GM21737 (cell line): ENCODE data around the gene AZGP1.
"Not testable (repeated sequence)": the region's sequence is repeated elsewhere in the genome, so short reads cannot be mapped to it uniquely, and the experiment has no call there.

Experiments used
- ATAC-seq: cut with Tn5 transposase; IDR thresholded peaks from one replicate; pipeline ENCODE4 v1.9.1; 2021; ENCODE audit warnings: mild to moderate bottlenecking, moderate library complexity; ENCODE audit not compliant: unreplicated experiment

AZGP1 gene

DNA sequence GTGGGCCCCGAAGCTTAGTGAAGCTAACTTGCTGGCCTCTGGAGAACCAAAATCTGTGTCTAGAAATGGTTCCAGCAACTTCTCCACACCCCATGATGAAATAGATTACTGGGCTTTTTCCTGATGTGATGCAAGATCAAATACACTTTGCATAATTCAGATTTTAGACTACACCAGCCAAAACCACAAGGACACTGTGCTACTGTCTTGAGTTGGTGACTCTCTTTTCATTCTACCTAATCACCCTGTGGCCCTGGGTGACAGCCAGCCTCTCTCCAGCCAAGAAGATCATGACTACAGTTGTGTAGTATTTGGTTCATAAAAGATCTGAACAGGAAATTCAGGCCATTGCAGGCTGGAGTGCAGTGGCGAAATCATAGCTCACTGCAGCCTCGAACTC, 22.2 kb downstream of the AZGP1 start:
- no peak for ATAC-seq

DNA sequence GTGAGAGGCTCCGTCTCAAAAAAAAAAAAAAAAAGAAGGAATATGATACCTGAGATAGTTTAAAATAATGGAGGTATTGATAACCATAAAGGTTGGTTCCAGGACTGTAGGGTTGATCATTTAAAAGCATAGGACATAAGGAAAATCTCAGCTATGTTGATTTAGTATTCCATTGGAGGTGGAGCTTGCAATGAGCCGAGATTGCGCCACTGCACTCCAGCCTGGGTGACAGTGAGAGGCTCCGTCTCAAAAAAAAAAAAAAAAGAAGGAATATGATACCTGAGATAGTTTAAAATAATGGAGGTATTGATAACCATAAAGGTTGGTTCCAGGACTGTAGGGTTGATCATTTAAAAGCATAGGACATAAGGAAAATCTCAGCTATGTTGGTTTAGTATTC, 23.2 kb downstream of the AZGP1 start:
- ATAC-seq: not testable (repeated sequence)

DNA sequence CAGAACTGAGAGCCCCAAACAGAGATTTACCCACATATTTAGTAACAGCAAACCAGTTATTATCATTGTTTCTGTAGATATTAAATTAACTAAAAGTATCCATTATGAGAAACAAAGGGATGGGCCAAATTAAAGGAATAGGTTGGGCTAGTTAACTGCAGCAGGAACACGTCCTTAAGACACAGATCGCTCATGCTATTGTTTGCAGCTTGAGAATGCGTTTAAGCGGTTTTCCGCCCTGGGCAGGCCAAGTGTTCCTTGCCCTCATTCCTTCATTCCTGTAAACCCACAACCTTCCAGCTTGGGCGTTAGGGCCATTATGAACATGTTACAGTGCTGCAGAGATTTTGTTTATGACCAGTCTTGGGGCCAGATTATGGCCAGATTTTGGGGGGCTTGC, 25.0 kb downstream of the AZGP1 start:
- not testable (repeated sequence) for ATAC-seq

DNA sequence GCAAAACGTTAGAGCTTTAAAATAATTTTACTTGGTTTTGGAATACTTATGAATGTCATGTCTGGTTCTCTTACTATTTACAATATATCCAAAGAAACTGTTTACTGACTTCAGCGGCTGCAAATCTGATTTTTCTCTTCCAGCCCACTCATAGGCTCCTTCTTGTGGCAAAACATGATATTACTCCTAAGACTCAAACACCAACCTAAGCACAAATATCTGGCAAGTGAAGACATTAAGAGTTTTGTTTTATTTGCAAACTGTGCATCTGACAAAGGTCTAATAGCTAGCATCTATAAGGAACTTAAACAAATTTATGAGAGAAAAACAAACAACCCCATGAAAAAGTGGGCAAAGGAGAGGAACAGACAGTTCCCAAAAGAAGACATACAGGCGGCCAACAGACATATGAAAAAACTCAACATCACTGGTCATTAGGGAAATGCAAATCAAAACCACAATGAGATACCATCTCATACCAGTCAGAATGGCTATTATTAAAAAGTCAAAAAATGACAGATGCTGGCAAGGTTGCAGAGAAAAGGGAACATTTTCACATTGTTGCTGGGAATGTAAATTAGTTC, 26.1 kb downstream of the AZGP1 start:
- no peak for ATAC-seq

DNA sequence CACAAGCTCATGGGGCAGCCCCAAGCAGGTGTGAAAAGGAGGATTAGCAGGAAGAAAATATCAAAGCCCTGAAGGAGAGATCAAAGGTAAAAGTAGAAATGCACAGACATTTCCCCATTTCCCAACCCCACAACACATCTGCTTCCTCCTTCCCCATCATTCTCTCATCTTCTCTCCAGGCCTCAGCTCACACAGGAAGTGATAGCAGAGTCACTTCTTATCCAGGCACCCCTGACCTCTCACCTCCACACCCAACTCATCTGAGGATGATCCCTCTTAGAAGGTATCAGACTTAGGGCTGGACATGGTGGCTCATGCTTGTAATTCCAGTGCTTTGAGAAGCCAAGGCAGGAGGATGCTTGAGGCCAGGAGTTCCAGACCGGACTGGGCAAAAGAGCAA, 28.2 kb downstream of the AZGP1 start:
- ATAC-seq: no peak

DNA sequence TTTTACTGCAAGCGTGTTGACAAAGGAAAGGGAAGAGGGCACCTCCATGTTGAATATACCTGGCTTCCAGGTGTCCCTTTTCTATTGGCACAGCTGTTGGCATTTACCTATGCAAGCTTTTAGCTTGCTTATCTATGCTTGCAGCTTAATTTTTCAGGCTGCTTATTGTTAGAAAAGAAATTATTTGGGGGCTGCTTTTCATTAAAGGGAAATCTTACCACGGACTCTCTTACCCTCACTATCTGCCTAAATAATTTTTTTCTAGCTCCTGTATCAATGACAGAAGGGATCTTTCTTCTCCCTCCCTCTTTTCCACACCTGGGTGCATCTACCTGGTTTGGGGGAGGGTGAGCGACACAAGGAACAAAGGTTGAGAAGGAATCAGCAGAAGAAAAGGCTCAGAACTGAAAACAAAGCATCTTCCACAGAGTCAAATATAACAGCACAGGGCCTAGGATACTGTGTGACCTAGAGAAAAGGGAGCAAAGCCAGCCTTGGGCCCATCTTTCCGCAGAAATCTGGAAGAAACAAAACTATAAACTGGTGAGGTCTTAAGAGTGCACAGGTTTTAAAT, 31.2 kb downstream of the AZGP1 start:
- ATAC-seq: no peak

DNA sequence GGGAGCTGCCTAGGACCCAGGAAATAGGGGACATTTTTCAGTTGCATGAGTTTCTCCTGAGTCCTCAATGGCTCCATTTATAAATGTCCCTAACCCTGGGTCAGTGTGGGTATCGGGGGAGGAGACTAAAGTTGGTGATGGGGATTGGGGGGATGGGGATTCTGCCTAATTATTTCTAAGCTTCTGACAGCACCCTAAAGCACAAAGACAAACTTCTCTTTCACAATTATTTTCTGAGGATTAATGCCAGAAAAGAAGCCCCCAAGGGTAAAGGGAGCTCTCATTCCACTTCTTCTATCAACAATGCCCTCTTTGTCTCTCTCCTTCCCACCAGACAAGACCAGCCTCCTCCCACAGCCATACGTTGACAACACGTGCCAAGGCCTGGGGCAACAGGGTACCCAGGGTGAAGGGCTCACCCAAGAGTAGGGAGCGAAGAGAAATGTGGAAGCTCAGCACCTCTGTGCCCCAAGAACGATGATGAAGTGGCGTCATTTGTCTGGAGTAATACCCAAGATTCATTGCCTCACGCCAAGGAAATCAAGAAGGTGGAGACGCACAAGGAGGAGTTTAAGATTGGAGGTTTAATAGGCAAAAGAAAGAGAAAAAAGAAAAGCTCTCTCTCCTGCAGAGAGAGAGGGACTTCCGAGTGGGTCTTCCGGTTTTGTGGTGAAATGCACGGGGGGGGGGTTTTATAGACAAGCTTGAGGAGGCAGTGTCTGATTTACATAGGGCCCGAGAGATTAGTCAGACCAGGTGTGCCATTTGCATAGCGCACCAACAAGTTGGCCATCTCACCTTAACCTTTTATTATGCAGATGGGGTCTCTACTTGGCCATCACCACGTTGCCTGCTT, 32.0 kb downstream of the AZGP1 start:
- ATAC-seq: no peak

DNA sequence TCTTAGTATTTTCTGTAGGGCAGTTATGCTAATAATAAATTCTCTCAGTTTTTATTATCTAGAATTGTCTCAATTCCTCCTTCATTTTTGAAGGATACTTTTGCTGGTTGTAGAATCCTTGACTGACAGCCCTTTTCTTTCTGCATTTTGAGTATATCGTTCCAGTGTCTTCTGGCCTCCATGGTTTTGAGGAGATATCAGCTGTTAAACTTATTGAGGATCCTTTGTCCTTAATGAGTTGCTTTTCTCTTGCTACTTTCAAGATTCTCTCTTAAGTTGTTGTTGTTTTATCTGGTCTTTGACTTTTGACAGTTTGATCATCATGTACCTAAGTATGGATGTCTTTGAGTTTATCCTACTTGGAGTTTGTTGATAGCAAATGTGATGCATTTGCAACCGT, 37.5 kb downstream of the AZGP1 start:
- no peak for ATAC-seq

DNA sequence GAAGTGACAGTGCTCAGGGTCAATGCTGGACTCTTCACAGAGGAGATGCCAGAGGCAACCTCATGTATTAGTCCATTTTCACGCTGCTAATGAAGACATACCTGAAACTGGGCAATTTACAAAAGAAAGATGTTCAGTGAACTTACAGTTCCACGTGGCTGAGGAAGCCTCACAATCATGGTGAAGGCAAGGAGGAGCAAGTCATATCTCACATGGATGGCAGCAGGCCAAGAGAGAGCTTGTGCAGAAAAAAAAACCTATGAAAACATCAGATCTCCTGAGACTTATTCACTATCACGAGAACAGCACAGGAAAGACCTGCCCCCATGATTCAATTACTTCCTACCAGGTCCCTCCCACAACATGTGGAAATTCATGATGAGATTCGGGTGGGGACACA, 40.8 kb downstream of the AZGP1 start:
- not testable (repeated sequence) for ATAC-seq

DNA sequence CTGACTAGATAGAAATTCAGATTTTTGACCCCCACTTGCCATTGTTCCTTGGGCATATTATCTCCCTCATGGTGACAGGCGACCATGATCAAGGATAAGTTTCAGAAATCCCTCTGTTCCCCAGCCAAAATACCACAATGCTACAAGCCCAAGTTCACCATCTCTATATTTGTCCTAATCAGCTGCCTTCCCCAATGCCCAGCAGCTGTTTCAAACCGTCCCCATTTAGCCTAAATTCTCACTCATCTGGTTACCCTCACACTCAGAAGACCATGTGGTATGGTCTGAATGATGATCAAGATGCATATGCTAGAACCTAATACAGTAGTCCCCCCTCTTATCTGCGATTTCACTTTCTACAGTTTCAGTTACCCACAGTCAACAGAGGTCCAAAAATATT, 45.5 kb downstream of the AZGP1 start:
- no peak for ATAC-seq

DNA sequence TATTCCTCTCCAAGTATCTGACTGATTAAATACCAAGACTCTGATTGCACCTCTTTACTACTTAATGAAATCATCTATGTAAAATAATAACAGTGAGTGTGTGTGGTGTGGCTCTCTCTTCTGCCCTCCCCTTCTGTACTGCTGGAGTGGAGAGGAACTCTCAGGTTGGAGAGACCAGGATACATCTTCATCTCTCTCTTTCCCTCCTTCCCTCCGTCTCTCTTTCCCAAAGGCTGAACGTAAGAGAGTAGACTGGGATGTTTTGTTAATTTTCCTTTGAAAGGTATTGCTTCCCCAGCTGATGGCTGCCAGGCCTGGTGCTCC, 46.1 kb downstream of the AZGP1 start:
- no peak for ATAC-seq

DNA sequence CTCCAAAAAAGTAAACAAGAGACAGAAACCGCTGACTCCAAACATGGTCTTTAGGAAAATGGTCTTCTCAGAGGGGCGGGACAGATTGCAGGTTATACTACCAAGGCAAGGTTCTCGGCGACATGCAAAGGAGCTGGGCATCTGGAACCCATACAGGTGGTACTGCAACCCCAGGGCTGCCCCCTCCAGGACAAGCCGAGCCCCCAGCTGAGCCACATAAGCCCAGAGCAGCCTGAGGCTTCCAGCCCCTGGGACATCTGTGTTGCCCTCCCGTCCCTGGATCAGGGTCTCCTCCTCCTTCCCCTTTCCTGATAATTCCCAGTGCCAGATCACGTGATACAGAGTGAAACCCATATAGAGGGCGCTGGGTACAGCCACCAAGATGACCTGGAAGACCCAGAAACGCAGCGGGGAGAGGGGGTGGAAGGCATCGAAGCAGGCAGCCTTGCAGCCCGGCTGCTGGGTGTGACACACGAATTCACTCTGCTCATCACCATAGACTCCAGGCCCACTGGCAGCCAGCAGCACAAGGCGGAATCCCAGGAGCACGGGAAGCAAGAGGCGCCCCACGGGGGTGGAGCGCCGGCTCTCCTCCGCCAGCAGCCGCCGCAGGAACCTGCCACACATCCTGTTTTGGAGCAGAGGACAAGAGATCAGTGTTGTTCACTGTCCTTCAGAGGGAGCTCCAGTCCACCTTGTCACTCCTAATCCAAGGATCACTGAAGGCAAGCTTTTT, 46.7 kb downstream of the AZGP1 start, which contains the start of gene GJC3:
TSS of gene GJC3 (minus strand) at position 627 of the 736 bp plus-strand sequence. CDS start at position 627, 0 bp downstream.
- ATAC-seq: no peak

DNA sequence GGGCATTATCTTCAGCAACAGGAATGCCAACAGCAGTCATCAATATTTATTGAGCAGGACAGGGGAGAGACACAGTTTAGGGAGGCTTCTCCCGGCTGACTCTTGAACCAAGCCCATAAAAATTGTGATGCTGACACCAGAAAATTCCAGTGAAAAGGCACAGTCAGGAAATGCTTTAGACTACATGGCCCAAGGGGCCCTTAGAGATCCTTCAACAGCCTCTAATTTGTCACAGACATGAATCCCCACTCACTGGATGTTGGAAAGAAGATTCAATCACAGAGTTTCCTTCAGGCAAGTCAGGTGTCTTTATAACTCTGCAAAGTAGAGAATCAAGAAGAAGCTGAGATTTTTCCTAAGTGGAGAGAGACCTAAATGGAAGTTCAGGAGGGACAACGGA, 47.6 kb downstream of the AZGP1 start:
- no peak for ATAC-seq

DNA sequence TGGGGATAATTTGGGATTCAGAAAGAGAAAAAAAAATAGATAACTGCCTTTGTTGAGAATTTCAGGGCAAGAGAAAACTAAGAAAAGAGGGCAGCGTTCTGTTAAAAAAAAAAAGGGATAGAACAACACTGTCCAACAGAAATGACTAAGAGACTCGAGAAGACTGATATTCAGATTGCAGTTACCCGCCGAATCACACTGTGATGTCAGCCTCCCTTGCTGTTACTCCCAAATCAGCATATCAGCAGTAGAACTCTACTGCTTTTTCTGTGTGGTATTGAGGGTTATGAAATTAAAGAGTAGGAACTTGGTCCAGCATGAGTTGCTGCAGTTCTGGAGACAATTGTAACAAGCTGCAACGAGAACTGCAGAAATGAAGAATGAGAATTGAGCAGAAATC, 48.3 kb downstream of the AZGP1 start:
- ATAC-seq: no peak

DNA sequence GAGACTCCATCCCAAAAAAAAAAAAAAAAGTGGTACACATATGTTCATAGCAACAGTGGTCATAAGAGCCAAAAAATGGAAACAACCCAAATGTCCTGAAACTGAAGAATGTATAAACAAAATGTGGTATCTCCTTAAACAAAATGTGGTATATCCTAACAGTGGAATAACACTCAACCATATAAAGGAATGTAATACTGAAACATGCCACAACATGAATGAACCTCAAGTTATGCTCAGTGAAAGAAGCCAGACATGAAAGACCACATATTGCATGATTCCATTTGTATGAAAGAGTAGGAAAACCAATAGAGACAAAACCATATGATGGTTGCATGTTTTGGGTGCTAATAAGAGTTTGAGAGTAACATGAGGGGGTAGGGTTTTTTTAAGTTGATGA, 49.5 kb downstream of the AZGP1 start:
- ATAC-seq: no peak

DNA sequence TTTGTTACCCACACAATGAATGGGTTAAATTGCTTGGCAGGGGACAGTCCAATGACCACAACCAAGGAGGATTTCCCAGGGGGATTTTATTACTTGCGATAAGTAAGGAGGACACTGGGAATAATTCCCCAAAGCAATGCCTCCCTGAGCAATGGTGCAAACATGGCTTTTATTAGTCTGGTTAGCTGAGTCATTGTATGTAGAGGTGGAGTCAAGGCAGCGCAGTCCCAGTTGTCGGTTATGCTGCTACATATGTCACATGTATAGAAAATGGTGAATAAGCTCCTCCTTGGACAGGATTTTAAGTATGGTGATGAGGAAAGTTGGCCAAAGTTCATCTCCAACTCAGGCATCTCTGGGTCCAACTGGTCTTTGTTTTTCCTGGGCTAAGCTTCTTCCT, 52.6 kb downstream of the AZGP1 start:
- ATAC-seq: no peak

DNA sequence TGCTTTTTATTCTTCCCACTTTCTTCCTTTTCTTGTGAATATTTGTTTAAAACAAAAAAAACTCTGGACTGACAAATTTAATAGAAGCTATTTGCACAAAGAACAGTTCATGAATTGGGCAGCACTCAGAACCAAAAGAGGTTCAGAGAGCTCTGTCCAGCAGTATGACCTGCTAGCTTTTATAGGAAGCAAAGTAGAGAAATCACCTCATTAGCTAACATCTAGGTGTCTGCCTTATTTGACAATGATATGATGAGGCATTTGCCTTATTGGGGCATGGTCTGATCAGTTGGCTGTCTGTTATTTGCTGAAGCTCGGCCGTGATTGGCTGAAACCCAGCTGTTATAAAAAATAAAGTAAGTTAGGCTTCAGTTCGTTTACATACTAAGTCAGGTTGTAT, 55.7 kb downstream of the AZGP1 start:
- no peak for ATAC-seq

DNA sequence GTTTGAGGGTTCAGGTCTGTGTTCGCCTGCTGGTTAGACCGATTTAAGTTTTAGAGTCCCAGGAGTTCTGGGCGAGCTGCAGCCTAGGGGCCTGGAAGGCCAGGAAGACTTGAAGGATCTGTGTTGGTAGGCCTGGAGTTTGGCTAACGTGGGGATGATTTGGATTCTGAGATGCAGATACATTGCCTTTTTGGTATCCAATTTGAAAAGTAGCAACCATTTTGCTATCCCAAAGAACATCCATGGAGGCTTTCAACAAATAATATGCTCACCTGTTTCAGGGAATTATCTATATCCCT, 56.1 kb downstream of the AZGP1 start:
- ATAC-seq: no peak

DNA sequence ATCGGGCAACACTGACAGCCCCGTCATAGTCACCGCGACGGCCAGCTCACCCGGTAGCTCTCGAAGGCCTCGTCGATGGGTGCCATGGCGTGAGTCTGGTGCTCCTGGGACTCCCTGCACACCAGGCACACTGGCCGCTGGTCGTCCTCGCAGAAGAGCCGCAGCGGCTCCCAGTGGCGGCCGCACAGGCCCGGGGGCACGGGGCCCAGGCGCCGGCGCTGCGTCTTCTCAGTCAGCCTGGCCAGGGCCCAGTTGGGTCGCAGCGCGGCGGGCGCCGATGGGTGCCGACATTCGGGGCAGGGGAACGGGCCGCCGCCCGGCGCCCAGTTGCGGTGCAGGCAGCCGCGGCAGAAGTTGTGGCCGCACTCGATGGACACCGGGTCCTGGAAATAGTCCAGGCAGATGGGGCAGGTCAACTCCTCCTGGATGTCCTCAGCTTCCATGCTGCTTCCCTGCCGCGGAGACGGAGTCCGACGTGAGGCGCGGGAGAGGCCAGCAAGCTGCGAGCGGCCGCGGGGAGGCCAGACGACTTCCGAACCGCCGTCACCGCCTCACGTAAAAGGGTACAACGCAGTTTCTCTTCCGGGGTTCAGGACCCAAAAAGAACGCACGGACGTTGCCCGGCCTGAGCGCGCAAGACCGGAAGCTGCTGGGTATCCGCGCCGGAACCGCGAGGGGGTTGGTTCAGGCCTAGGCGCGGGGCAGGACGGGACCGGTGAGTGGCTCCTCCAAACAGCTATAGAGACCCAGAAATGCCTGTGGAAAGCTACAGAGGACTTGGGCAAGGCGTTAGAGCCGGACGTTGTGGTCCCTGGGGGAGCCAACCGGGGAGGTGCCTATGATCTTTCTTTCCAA, 56.6 kb downstream of the AZGP1 start, which contains the start of gene TRIM4:
TSS of gene TRIM4 (minus strand) at position 572 of the 855 bp plus-strand sequence. CDS start at position 443, 129 bp downstream.
- ATAC-seq: peak; percentile 97
